Colonic mucosa (tissue), 4 donors: ENCODE data around the gene SUFU. TPM values are rescaled to one million over a fixed set of nuclear protein-coding genes. Genes with fewer than 3 reads are reported as not detected.

Experiments
- DNase-seq: peaks from one replicate; pipeline ENCODE4 v3.0.0-alpha.2; 2020
- H3K27ac ChIP-seq: fragments of 200-600 bp; one replicate; pipeline ENCODE4 v1.8.0; 2021
- H3K27me3 ChIP-seq: fragments of 200-600 bp; one replicate; pipeline ENCODE4 v1.8.0; 2021
- H3K36me3 ChIP-seq: fragments of 200-600 bp; one replicate; pipeline ENCODE4 v1.8.0; 2021
- H3K4me1 ChIP-seq: fragments of 200-600 bp; one replicate; pipeline ENCODE4 v1.8.0; 2021; ENCODE audit warnings: mild to moderate bottlenecking
- H3K4me3 ChIP-seq: fragments of 200-600 bp; one replicate; pipeline ENCODE4 v1.8.0; 2021
- H3K9ac ChIP-seq, 2 donors: one replicate each; pipeline ENCODE4 v1.7.0; 2013; ENCODE audit warnings: control low read depth in 2 of 2, low read depth in 2 of 2, low read length in 2 of 2
- H3K9me3 ChIP-seq: fragments of 200-600 bp; one replicate; pipeline ENCODE4 v1.8.0; 2021
- intact Hi-C: fragments of 100-400 bp; cut with DNase I; formaldehyde crosslinking; loops from one replicate; pipeline ENCODE4 v1.14.1; 2022
- total RNA-seq, 2 donors: library from RNA; stranded (reverse); fragmentation: NEBNext Ultra II Directional in 1 of 2; extraction: Animal tissue kit (Norgen Biotek cat#: 25700) in 1 of 2; gene quantifications; one replicate each; pipeline ENCODE4 v1.2.1, GENCODE V29; 2021
- TF ChIP-seq, protein P1 (sequence below): fragments of 200-600 bp; IDR thresholded peaks from one replicate; pipeline ENCODE4 v1.8.0; 2022; ENCODE audit warnings: antibody characterized with exemption, mild to moderate bottlenecking
- donor health status: healthy.
- donor health status: DM: no; HTN: no; CAD: no.
- donor health status: DM: no; HTN: no; CAD: no.

The SUFU gene
- total RNA-seq, 2 donors from 2014 or later, result 7.6 to 8.6 TPM

DNA sequence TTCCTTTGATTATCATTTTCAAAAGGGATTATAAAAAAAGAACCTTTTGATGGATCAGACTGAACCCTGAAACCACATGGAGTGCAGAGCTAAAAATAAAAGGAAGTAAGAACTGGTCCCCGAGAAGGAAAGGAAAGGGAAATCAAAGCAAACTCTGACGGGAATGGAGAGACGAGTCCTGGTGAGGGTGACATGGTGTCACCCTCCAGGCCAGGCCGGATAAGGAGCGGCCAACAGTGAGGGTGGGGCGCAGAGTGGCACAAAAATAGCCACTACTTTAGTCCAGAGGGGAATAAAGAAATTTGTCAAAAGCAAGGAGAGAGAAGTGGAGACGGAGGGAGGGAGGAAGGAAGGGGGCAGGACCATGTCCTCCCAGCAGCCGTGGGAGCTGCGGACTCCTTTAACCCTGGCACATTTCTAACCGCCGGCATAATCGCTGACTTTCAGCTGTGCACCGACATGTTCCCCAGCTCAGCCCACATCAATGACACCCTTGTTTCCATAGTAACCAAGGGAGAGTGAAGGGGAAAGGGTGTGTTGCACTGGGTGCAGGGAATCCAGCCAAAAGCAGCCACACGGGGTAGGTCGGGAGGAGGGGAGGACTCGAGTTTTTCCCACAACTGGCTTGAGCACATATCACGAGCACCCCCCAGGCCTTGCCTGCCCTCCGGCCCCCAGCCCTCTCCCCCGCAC, 170.2 kb downstream of the SUFU start:
- no peak for DNase-seq
- Histone ChIP-seq H3K36me3 (no peaks in the 10 kb centered on the region), H3K27ac (peak overlapping the region; percentile 55), H3K9me3 (no peaks in the 10 kb centered on the region), H3K9ac (peak overlapping the region in 1 of 2 donors; percentile 72), H3K4me3 (no peak overlapping the region), H3K4me1 (peaks cover 21% of the 10 kb centered on the region), H3K27me3 (no peaks in the 10 kb centered on the region)
- intact Hi-C loops, result no loop called here
- TF ChIP-seq, protein P1, sequence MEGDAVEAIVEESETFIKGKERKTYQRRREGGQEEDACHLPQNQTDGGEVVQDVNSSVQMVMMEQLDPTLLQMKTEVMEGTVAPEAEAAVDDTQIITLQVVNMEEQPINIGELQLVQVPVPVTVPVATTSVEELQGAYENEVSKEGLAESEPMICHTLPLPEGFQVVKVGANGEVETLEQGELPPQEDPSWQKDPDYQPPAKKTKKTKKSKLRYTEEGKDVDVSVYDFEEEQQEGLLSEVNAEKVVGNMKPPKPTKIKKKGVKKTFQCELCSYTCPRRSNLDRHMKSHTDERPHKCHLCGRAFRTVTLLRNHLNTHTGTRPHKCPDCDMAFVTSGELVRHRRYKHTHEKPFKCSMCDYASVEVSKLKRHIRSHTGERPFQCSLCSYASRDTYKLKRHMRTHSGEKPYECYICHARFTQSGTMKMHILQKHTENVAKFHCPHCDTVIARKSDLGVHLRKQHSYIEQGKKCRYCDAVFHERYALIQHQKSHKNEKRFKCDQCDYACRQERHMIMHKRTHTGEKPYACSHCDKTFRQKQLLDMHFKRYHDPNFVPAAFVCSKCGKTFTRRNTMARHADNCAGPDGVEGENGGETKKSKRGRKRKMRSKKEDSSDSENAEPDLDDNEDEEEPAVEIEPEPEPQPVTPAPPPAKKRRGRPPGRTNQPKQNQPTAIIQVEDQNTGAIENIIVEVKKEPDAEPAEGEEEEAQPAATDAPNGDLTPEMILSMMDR, result no peak

DNA sequence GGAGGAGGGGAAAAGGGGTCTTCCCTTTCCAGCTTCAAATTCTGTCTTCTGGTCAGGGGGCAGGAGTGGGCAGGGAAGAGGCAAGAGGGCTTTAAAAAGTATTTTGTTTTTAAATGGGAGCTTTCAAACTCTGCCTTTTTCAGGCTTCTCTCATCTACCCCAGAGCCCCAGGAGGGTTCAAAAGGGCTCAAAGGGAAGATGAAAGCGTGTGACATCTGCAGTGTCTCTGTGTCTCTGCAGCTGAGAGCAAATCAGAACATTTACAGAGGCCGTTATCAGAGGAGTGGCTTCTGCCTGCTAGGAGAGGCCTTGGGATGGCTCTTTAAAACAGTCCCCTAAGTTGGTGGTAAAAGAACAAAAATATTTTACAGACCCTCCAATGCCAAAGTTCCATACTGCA, 170.8 kb downstream of the SUFU start:
- Histone ChIP-seq H3K4me3 (no peak overlapping the region), H3K4me1 (peaks cover 21% of the 10 kb centered on the region)

DNA sequence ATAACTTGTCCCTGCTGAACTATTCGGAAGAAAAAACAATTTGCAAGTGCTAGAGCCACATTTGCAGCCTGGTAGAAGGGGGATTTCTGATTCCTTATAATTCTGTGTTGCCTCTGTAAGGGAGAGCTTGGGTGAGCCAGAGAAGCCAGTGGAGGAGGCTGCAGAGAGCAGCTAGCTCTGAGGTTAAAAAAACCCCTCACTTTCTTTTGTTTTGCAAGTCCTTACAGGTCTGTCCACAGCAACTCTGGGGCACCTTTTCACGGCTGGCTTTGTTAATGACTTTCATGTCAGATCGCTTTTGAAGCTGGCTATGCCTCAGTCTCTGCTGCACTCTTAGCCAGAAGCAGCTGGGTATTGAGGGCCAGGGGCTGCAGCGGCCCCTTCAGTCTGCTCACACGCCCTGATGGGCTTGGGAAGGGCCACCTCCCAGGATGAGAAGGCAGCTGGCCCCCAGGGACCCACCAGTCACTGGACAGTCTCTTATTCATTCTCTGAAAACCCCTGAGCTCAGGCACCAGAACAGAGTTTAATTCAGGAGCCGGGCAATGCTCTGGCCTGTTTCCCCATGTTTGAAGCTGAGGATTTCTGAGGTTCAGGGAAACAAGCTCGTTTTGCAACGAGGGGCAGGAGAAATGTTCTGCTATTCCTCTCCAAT, 171.4 kb downstream of the SUFU start:
- Histone ChIP-seq H3K4me1 (peaks cover 21% of the 10 kb centered on the region), H3K27me3 (no peaks in the 10 kb centered on the region), H3K9me3 (no peaks in the 10 kb centered on the region), H3K36me3 (no peaks in the 10 kb centered on the region), H3K9ac (peak overlapping the region in 1 of 2 donors; percentile 36), H3K4me3 (no peak overlapping the region), H3K27ac (peak overlapping the region; percentile 55)
- TF ChIP-seq, protein P1, result no peak
- DNase-seq, result no peak
- intact Hi-C loops, result no loop called here

More for the DNA sequence above, 170.8 kb downstream of the SUFU start:
- H3K36me3 ChIP-seq, result no peaks in the 10 kb centered on the region
- no peak for DNase-seq
- H3K27me3 ChIP-seq, result no peaks in the 10 kb centered on the region
- peak overlapping the region in 1 of 2 donors; percentile 72 for H3K9ac ChIP-seq
- intact Hi-C loops, result no loop called here
- H3K27ac ChIP-seq, result peak overlapping the region; percentile 55
- H3K9me3 ChIP-seq, result no peaks in the 10 kb centered on the region
- TF ChIP-seq, protein P1, result no peak

DNA sequence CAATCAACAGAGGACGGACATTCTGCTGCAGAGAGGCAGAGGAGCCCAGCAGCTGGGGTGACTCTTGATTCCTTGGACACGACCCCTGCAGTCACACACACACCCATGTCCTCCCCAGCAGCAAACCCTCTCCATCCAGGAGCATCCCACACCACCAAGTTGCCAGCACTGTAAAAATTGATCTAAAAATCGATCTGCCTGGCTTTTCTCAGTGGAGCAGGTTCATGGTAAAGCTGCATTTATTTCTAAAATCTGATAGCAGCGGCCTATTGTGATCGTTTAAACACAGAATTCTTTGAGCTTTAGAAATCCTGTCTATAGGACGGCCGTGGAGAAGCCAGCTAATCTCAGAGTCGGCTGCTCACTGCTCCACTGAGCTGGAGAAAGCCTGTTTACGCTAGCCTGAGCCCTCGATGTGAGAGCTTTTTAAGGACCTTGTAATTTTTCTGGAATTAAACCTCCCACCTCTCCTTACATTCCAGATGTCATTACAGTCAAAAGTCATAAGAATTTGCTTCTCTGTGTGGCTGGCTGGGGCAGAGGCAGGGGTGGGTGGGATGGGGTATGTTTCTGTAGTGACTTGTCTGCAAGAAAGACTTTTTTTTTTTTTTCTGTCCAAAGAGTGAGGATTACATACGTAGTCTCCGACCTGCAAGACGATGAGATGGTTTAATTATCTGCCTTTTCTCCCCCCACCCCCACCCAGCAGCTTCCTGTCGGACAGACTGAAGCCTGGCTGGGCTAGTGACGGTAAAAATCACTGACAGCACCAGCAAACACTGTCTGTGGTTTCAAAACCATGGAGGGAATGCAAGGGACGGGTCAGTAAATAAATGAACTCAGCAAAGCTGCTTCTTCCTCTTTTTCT, 172.1 kb downstream of the SUFU start:
- H3K27ac ChIP-seq, result peak overlapping the region; percentile 55
- no peak overlapping the region for H3K4me3 ChIP-seq
- H3K4me1 ChIP-seq, result peaks cover 21% of the 10 kb centered on the region
- no peak for DNase-seq
- intact Hi-C loops, result no loop called here
- H3K9me3 ChIP-seq, result no peaks in the 10 kb centered on the region
- no peaks in the 10 kb centered on the region for H3K36me3 ChIP-seq
- TF ChIP-seq, protein P1, result no peak
- H3K27me3 ChIP-seq, result no peaks in the 10 kb centered on the region
- H3K9ac ChIP-seq, result no peak overlapping the region

DNA sequence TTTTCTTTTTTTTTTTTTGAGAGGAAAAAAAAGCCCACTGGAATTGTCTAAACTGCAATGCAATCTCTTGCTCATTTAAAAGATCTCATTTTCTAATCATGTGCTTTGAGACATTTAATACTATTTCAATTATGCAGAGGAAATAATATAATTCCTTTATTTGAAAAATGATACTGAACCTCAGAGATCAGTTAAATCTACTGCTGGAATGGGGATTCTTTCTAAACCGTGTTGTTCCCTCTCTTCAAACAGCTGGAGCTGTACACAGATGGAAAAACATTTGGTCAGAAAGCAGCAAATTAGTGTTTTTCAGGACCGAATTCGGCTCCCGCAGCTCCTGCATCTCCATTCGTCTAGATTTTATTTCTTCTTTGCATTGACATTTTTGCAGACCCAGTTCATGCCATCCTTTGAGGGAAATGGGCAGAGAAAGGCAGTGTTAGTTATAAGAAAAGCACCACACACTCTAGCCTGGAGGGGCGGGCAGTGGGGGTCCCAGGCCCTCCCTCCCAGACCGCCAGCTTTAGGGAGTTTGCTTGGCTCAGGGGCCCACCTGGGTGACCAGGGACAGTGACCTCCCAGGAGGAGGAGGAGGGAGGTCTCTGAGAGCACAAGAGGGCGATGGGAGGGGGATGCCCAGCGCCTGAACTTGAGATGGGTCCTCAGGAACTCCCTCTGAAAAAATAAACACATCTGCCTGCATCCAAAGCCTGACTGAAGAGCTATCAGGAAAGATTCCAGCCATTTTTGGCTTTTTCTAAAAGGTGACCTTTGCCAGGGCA, 173.0 kb downstream of the SUFU start:
- TF ChIP-seq, protein P1, result no peak
- intact Hi-C loops, result no loop called here
- Histone ChIP-seq H3K27ac (peak overlapping the region; percentile 31), H3K4me1 (peaks cover 21% of the 10 kb centered on the region), H3K36me3 (no peaks in the 10 kb centered on the region), H3K9ac (no peak overlapping the region), H3K4me3 (no peak overlapping the region), H3K27me3 (no peaks in the 10 kb centered on the region), H3K9me3 (no peaks in the 10 kb centered on the region)
- no peak for DNase-seq
